HG03571 (cell line): ENCODE data around the gene SLC2A9.
"Not testable (repeated sequence)": the region's sequence is repeated elsewhere in the genome, so short reads cannot be mapped to it uniquely, and the experiment has no call there.

Experiments used
- ATAC-seq: cut with Tn5 transposase; IDR thresholded peaks from one replicate; pipeline ENCODE4 v1.9.1; 2021; ENCODE audit not compliant: unreplicated experiment

Gene SLC2A9

DNA sequence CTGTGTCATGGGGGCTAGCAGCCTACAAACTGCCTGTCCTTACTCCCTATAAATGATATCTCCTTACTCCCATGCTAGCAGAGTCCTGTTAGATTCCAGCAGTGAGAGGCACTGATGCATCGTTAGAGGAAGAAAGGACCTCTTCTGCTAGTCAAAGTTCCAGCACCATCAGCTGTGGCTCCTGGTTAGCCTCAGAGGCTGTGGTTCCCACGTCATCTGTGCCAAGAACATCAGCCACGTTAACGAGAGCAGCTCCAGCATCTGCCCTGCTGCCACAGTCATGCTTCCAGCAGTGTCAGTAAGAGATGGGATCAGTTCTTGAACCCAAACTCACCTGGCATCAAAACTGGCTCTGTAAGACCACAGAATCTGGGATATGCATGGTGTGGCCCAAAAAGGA lies 88.5 kb downstream of the SLC2A9 start:
- no peak for ATAC-seq

DNA sequence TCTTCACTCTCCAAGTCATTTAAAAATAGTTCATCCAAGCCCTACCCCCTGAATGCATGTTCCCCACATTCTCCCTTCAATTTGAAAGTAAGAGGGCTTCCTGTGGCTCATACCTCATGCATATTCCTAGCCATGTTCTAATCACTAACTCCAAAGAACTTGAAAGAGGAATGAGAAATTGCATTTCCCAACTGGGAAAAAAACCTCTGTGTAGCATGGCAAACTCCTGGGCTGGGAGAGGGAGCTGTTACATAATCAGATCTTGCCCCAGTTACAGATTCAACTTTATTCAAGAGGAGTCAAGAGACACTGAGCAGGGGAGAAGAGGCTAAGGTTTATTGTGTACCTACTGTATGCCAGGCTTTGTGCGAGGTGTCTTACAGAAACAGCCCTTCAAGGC lies 90.2 kb downstream of the SLC2A9 start:
- ATAC-seq: no peak

DNA sequence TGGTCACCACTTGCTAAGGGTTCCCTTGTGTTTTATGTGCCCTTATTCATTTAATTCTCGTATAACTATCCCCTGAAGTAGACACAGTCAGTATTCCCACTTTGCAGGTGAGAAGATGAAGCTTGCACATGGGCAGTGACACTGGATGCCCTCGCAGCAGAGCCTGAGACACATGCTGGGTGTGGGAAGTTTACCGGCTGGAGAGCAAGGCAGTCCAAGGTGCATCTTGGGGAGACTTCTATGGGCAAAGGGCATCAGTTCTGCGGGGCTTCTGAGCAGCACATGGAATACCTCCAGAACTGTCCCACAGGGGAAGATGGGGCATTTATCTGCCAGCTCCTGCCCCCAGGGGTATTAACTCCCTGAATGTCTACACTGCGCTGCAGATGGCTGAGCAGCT lies 92.2 kb downstream of the SLC2A9 start:
- no peak for ATAC-seq

DNA sequence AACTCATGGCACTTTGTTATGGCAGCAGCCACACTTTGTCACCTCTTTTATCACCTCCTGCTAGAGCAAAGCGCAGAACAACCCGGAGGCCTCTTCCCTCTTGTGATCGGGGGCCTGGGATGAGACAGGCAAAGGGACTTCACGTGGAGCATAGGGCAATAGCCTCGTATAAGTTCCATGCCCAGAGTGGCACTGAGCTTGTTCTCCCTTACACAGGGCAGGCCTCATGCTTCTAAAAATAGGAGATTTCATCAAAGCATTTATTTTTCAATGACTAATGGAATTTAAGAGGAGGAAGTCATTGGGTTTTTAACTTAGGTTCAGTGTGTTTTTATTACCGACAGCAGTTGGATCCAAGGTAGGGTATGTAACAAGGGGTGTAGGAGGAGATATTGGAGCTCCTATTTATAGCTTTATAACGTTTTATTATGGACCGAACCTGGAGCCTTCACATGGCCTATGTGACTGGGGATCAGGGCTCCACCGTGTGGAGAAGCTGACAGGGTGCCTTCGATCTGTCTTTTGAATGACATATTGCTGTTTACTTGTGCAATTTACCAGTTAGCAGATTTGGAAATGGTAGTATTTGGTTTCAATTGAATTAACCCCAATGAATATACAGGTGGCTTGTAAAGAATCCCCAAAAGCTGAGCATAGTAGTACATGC lies 93.8 kb downstream of the SLC2A9 start:
- no peak for ATAC-seq

DNA sequence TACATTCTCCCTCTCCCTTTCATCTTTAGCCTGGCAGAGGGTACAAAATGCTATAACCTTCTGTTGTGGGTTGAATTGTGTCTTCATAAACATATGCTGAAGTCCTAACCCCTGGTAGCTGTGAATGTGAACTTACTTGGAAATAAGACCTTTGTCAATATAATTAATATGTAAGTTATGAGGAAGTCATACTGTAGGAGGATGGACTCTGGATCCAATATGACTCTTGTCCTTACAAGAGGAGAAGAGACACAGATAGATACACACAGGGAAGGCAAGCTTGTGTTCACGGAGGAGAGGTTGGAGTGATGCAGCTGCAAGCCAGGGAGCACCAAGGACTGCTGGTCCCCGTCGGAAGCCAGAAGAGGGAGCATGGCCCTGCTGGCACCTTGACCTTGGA lies 94.7 kb downstream of the SLC2A9 start:
- no peak for ATAC-seq

DNA sequence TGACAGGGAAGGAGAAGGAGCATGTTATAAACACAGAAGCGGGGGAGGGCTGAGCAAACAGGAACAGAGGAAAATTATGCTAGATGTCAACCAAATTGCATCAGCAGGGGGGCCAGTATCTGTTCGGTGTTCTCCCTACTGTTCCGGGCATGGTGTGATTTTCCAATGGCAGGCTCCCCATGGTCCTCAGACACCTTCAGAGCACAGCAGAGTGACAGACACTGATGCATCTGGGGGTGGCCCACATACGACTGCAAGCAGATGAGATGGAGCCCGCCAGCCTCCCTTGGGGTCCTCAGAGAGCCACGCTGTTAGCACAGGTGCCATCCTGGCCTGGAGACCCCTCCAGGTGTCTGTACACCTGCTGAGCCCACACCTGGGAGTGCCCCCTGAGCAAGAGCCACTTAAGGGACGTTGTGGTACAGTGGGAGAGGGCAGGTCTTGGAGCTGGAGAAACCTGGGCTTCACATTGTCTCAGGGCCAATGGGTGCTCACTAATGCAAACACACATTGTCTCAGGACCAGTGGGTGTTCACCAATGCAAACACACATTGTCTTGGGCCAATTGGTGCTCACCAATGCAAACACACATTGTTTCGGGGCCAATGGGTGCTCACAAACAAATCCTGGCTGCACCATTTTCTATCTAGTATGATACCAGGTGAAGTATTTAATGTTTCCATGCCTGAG lies 95.4 kb downstream of the SLC2A9 start:
- no peak for ATAC-seq

DNA sequence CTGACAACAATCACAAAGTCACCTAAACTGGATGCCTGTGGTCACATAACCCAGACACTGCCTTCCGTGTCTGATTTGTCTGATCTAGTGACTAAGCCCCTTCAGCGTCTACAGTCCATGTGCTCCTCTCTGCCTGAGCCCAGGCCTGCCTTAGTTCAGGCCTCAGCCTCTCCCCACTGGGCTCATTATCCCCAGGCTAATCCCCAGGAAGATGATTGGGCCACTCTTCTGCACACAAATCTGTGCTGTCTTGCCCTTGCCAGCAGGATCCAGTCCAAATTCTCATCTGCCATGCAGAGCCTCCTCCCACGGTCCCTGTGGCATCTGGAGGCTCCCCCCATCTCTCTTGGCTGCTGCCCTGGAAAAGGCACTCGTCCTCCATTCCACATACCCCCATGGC lies 96.5 kb downstream of the SLC2A9 start:
- ATAC-seq: no peak

DNA sequence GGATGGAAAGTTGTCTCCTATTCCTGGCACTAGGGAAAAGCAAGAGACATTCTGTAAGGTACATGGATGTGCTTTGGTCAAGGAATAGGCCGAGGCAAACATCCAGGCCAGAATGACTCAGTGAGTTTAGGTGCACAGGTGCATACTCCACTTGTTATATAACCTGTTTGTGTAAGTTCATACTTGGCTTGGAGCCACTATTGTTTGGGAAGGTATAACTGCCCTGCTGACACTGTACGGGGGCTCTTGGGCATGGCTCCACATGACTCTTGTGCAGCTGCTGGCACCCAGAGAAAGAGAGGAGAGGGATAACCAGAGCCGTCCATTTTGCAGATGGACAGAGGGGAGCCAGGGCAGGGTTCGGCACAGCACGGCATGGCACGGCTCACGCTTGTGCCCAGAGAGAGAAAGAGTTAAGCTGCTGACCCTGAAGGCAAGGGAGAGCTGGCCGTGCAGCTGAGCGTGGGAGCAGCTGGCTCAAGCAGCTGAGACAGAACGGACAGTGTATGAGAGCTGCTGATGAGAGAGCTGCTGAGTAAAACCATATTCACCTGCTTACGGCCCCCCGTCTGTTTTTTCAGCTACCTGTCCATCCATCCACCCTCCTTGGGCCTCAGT lies 98.0 kb downstream of the SLC2A9 start:
- ATAC-seq: no peak

DNA sequence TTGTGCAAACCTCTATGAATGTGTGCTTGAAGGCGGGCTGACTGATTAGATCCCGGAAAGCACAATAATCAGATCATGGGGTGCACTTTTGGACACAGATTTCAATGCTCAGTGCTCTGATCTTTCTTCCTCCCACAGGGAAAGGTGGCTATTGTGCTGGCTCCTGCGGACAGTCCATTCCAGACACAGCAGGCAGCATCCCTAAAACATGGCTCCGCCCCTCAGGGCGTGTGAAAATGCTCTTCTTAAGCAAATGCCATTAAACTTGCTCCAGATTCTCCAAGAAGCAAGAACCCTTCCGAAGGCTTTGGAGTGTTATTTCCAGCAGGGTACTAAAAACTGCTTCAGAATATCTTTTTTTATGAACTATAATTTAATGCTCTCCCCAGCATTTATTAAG lies 100.0 kb downstream of the SLC2A9 start:
- no peak for ATAC-seq

DNA sequence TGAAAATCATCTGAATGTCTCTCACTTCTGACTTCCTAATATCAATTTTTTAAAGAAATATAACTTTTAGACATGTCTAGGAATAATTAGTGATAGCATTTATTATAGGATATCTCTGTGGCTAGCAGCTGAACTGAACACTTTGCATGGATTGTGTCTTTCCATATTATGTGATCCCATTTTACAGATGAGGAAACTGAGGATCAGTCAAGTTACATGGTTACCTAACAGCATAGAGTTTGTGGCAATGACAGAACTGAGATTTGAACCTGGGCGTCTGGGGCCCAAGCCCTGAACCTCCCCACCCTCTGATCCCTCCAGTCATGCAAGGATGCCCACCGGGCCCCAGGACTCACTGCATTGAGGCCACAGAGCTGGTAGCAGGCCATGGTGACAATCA lies 101.3 kb downstream of the SLC2A9 start:
- no peak for ATAC-seq

DNA sequence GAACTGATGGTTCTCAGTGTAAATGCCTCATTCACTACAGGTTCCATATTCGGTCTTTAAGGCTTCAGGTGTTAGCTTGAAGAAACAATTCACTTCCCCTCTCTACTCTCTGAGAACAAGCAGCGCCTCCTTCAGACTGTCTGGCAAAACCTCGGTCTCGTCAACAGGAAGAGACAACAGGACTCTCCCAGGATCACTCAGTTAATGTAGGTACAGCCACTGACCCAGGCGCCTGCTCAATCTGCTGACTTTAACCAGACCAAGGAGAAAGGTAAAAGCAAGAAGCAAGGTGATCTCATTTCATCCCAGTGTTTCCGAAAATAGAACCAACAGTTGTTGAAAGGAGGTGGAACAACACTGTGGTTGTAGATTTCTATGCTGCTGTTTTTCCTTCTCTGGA lies 102.2 kb downstream of the SLC2A9 start:
- no peak for ATAC-seq

DNA sequence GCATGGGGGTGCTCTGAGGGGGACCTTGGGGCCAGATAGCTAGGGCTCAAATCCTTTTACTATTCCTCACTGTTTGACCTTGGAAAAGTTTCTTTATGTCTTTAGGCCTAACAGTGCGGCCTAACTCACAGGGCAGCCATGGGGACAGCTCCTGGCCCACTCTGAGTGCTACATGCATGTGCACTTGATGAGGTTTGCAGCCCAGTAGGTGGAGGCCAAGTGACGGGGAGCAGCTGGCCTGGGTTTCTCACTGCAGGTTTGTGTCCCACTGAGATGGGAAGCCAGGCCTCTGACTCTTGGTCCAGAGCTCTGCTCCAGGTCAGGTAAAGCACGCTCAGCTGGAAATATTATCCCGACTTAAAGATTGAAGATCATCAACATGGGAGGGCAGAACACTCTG lies 102.8 kb downstream of the SLC2A9 start:
- ATAC-seq: no peak

DNA sequence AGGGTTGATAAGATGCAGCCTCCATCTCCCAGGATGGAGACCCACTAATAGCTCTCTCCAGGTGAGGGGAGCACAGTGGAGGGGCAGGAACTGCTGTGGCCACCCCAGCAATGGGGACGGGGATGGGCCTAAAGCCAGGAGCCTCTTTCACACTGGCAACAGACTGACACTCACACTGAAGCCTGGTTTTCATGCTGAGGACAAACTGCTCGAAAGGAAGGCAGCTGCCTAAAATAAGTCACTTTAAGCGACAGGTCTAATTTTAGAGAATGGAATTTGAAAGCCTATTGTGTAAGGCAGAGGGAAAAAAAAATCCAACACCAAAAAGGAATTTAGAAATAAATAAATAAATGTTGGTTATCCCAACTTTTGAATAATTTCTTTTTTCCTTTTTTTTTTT lies 104.4 kb downstream of the SLC2A9 start:
- ATAC-seq: no peak

DNA sequence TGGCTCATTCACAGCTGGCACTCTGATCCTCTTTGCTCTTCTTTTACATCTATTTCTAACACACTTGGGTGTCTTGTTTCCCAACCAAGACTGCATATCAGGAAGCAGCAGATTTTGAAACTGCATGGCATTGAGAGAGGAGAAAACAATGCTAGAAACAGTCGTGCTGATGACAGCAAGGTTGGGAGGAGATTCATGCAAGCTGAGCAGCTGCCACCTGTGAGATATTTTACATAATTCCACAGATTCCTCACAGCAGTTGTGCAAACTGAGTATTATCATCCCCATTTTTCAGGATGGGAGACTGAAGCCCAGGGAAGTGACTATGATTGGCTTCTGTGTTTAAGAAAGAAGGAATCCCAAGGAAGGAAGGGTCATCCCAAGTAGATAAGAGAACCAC lies 105.0 kb downstream of the SLC2A9 start:
- ATAC-seq: no peak

DNA sequence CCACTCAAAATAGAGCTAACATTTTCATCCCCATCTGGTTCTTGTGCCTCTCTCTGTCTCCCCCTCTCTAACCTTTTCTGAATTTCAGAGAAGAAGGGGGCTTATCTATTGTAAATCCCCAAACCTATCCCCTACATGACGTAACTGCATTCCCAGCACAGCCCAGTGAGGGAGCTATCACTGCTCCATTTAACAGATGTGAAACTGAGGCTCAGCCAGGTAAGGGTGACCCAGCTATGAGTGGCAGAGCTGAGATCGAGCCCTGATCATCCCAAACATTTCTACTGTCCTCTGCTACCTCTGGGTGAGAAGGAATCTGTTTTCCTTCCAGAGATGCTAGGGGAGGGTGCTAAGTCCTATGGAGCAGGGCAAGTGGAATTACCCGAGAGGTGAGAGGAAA lies 107.5 kb downstream of the SLC2A9 start:
- no peak for ATAC-seq

DNA sequence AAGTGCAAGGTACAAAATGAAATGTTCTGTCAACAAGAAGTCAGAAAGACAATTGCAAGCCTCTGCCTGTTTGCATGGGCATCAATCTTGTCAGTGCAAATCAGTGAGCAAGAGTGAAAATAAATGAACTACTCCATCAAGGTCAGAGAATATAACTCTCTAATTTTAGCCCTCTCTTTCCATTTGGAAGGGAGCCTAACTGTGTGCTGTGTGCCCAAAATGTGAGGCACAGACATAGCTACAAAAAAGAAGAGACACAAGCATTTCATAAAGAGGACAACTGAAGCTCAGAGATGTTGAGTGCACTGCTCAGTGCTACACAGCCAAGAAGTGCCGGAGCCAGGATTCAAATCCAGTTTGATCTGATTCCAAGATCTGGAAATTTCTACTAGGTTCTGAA lies 114.3 kb downstream of the SLC2A9 start:
- no peak for ATAC-seq

DNA sequence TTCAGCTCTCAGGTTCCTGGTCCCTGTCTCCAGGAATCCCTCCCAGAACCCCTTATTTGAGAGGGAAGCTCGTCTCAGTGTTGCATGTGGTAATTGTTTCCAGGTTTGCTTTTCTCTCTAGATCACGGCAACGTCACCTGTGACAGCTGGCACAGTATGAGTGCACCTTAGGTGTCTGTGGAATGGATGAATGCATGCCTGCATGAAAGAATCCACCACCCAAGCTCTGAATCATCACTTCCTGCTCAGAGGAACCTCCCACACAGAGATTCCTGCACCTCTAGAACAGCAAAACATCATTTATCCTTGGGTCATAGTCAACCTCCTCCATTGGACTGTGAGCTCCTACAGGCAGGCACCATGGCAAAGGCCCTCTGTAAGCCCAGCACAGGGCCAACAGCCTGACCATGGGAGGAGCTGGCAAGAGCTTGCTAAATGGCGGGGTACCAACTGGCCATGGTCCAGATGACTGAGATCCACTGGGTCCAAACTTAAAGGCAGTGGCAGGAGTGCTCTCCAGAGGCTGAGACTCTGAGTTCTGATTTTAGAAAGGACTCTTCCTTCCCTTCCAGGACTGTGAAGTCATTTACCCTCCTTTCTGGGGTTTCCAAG lies 116.2 kb downstream of the SLC2A9 start:
- ATAC-seq: no peak

DNA sequence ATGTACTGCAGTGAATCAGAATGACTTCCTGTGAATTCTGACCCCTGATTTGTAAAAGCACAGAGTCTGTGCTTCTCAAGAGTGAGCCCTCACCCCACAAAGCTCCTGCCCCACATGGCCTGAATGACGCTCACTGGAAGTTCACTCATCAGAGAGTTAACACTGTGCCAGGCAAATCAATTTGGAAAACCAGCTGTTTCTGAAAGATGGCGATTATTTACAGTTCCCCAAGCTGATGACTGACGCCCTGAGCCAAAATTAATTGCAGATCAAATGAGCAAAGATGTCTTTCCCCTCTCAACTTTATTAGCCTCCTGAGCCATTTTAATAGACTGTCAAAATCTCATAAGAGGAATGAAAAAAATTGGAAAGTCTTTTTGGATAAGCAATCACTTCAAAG lies 118.0 kb downstream of the SLC2A9 start:
- ATAC-seq: no peak

DNA sequence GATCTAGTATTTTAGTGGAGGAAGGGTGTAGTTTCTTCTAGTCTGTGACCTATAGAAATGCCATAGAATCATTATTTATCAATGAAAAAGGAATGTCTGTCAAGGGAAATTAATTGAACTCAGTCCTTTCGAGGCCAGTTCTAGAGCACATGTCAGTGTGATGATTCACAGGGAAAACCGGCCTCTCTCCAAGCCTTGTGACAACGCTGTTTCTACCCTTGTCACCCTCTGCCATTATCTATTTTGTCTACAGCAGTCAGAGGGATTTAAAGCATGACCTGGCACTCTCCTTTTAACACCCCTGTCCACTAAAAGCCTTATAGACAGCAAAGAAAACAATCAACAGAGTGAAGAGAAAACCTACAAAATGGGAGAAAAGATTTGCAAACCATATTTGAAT lies 120.0 kb downstream of the SLC2A9 start:
- no peak for ATAC-seq

DNA sequence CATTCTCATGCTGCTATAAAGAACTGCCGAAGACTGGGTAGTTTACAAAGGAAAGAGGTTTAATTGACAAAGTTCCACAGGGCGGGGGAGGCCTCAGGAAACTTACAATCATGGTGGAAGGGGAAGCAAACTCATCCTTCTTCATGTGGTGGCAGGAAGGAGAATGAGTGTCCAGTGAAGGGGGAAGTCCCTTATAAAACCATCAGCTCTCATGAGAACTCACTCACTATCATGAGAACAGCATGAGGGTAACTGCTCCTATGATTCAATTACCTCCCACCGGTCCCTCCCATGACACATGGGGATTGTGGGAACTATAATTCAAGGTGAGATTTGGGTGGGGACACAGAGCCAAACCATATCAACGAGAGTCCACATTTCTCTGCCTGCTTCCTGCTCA lies 120.7 kb downstream of the SLC2A9 start:
- ATAC-seq: not testable (repeated sequence)

DNA sequence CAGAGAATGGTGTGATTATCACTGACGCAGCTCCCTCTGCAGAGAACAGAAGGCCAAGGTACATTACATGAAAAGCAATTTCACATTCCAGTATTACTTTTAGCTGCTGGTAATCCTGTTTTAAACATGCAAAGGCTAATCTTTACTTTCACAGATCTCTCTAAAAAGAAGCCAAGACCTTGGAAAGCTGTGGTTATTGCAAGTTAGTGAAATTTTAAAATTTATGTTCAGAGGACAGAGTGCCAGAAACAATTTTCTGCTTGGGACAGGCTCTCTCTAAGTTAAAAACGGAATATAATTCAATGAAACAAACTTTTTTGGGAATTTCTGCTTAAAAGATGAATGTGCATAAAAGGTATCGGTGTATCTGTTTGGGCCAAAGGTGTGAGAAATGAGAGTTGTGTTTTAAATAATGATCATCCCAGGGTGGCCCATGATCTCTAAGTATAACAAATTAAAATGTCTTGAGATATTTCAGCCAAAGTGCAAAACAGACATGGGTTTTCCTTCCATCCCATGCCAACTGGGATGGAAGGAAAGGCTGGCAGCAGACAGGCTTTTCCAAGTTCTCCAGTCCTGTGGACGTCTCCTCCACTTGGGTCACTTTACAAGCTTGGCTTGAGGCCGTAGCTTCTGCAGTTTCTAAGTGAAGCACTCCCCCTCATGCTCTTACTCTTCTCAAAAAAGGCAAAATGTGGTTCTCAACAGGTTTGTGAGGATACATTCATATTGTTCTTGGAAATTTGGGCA lies 121.8 kb downstream of the SLC2A9 start:
- ATAC-seq: no peak
